Endothelial cell of umbilical vein (primary cell): ENCODE measurements around the gene CFAP57. TPM values are rescaled to one million over a fixed set of nuclear protein-coding genes. Genes with fewer than 3 reads are reported as not detected.

Experiments
- BruUV-seq: library from RNA; stranded (reverse); fragments of 400-500 nt; replicated peaks from 2 replicates; lab custom pipeline; 2021; lab: Mats Ljungman, UMichigan
- CTCF ChIA-PET: fragments of 300-600, 350-600 bp; sonication (Branson Sonifier 250); formaldehyde crosslinking; loops from one replicate; lab custom pipeline; 2021; ENCODE audit warnings: antibody characterized with exemption, inconsistent platforms; lab: Charles Lee
- POLR2A ChIA-PET: fragments of 300-600, 350-600 bp; sonication (Branson Sonifier 250); formaldehyde crosslinking; loops from one replicate; lab custom pipeline; 2021; ENCODE audit warnings: antibody characterized with exemption, inconsistent platforms; lab: Charles Lee
- DNase-seq: peaks from one replicate; pipeline ENCODE4 v3.0.0-alpha.2; 2011; ENCODE audit warnings: low read depth, low spot score
- FAIRE-seq: peaks from 2 replicates; lab custom pipeline; 2011; peaks lifted over from hg19 to GRCh38; lab: Jason Lieb, UNC
- H2AFZ ChIP-seq: 2 replicates; pipeline ENCODE4 v1.6.0; 2012; ENCODE audit warnings: low read depth, low read length, control low read depth, inconsistent platforms
- H3K27ac ChIP-seq: 2 replicates; pipeline ENCODE4 v1.5.1; 2011; ENCODE audit warnings: low read depth, mild to moderate bottlenecking, control low read depth, low read length, moderate library complexity; ENCODE audit not compliant: insufficient read depth
- H3K27me3 ChIP-seq, 2 experiments: 2 replicates each; pipeline versions ENCODE4 v1.6.0 to v1.6.1; 2011; ENCODE audit warnings: low read length in 2 of 2, mixed read lengths in 1 of 2; ENCODE audit not compliant: control insufficient read depth in 2 of 2, insufficient read depth in 2 of 2
- H3K36me3 ChIP-seq, 2 experiments: 2 replicates in 1 of 2; 3 replicates in 1 of 2; pipeline ENCODE4 v1.5.1; 2011; ENCODE audit warnings: low read length in 2 of 2, mild to moderate bottlenecking in 1 of 2, moderate library complexity in 1 of 2; ENCODE audit not compliant: control insufficient read depth in 2 of 2, insufficient read depth in 2 of 2; ENCODE audit errors: extremely low read depth in 1 of 2
- H3K4me1 ChIP-seq: 3 replicates; pipeline ENCODE4 v1.5.1; 2011; ENCODE audit warnings: mild to moderate bottlenecking, low read length; ENCODE audit not compliant: control insufficient read depth, insufficient read depth; ENCODE audit errors: extremely low read depth
- H3K4me2 ChIP-seq: 2 replicates; pipeline ENCODE4 v1.6.1; 2011; ENCODE audit warnings: low read length, control low read depth, mixed read lengths; ENCODE audit not compliant: insufficient read depth
- H3K4me3 ChIP-seq, 3 experiments: fragments of 200-600 bp in 1 of 3; sonication (generic), shearing (Covaris generic) in 1 of 3; replicated peaks in 1 of 3; 2 replicates each; pipeline ENCODE4 v1.5.1; 2011 to 2016; ENCODE audit warnings: control low read depth in 3 of 3, low read length in 3 of 3, mild to moderate bottlenecking in 2 of 3, inconsistent platforms in 1 of 3, low read depth in 1 of 3, moderate library complexity in 1 of 3; ENCODE audit not compliant: insufficient read depth in 1 of 3
- H3K79me2 ChIP-seq: 2 replicates; pipeline ENCODE4 v1.6.0; 2012; ENCODE audit warnings: low read length, inconsistent platforms; ENCODE audit not compliant: control insufficient read depth, insufficient read depth
- H3K9ac ChIP-seq: replicated peaks from 2 replicates; pipeline ENCODE3; 2011; ENCODE audit warnings: low read length, control low read depth; ENCODE audit not compliant: insufficient read depth; ENCODE audit errors: extremely low read depth
- H3K9me1 ChIP-seq: replicated peaks from 3 replicates; pipeline ENCODE4 v1.6.0; 2011; ENCODE audit warnings: mild to moderate bottlenecking, low read length; ENCODE audit not compliant: control insufficient read depth, insufficient read depth; ENCODE audit errors: extremely low read depth
- H3K9me3 ChIP-seq: replicated peaks from 2 replicates; pipeline ENCODE4 v1.5.1; 2012; ENCODE audit warnings: low read length, inconsistent platforms; ENCODE audit not compliant: control insufficient read depth, insufficient read depth
- H4K20me1 ChIP-seq: replicated peaks from 2 replicates; pipeline ENCODE3; 2011; ENCODE audit warnings: mild to moderate bottlenecking, low read length; ENCODE audit not compliant: control insufficient read depth, insufficient read depth; ENCODE audit errors: extremely low read depth
- CTCF ChIP-seq, 2 donors: IDR thresholded peaks; 1 replicate in 1 of 2; 2 replicates in 1 of 2; pipeline ENCODE4 v1.5.1; 2011; ENCODE audit warnings: low read length in 2 of 2, mild to moderate bottlenecking in 2 of 2, moderate library complexity in 2 of 2, control low read depth in 1 of 2, inconsistent platforms in 1 of 2, low read depth in 1 of 2; ENCODE audit not compliant: insufficient read depth in 1 of 2; ENCODE audit errors: extremely low read depth in 1 of 2
- EZH2 ChIP-seq: IDR thresholded peaks from 2 replicates; pipeline ENCODE4 v1.6.1; 2012; ENCODE audit warnings: borderline replicate concordance, low read depth, mild to moderate bottlenecking, moderate library complexity, low read length, inconsistent platforms; ENCODE audit not compliant: severe bottlenecking
- FOS ChIP-seq: IDR thresholded peaks from 2 replicates; pipeline ENCODE4 v1.6.1; 2011; ENCODE audit warnings: mild to moderate bottlenecking, low read length, moderate library complexity, borderline replicate concordance; ENCODE audit not compliant: insufficient read depth
- GATA2 ChIP-seq: IDR thresholded peaks from 2 replicates; pipeline ENCODE4 v1.7.0; 2011; ENCODE audit warnings: low read depth, mild to moderate bottlenecking, moderate library complexity, mixed read lengths, low read length; ENCODE audit not compliant: insufficient read length, insufficient read depth
- JUN ChIP-seq: IDR thresholded peaks from 2 replicates; pipeline ENCODE4 v1.6.1; 2011; ENCODE audit warnings: borderline replicate concordance, low read depth; ENCODE audit not compliant: insufficient read length, insufficient read depth
- MAX ChIP-seq: IDR thresholded peaks from 2 replicates; pipeline ENCODE4 v1.6.1; 2011; ENCODE audit not compliant: insufficient read depth, insufficient read length
- MYC ChIP-seq: IDR thresholded peaks from one replicate; pipeline ENCODE4 v1.6.1; 2011; ENCODE audit warnings: mild to moderate bottlenecking, low read depth, low read length
- POLR2A ChIP-seq: IDR thresholded peaks from 2 replicates; pipeline ENCODE4 v1.6.1; 2012; ENCODE audit warnings: low read depth, mild to moderate bottlenecking, control low read depth, low read length
- POLR2AphosphoS5 ChIP-seq: IDR thresholded peaks from 2 replicates; pipeline ENCODE4 v1.6.1; 2012; ENCODE audit warnings: low read depth, mild to moderate bottlenecking, control low read depth, low read length, moderate library complexity; ENCODE audit not compliant: insufficient read depth
- dilution Hi-C: fragments of 300-500 bp; cut with MboI; formaldehyde crosslinking; loops from one replicate; pipeline ENCODE4 v1.15.0; 2019; ENCODE audit warnings: low sequenced_read_pairs; ENCODE audit not compliant: extremely low pct_ligation_motif_present
- intact Hi-C: fragments of 100-400 bp; cut with micrococcal nuclease; formaldehyde crosslinking; loops from one replicate; pipeline ENCODE4 v1.10.0; 2022
- polyA plus RNA-seq, 4 experiments: library from polyadenylated mRNA; depleted of rRNA in 3 of 4; stranded (reverse) in 3 of 4; unstranded in 1 of 4; fragments of >200 nt; gene quantifications; 2 replicates each; pipeline versions ENCODE4 v1.2.1 to v1.2.3, GENCODE V29; 2011 to 2012; ENCODE audit warnings: missing spikeins in 1 of 4
- total RNA-seq: library from RNA; stranded (reverse); gene quantifications from 2 replicates; pipeline ENCODE4 v1.2.3, GENCODE V29; 2021

The CFAP57 gene
- total and polyA plus RNA-seq, 2 donors (not counting 3 experiments of a cell fraction or from before 2014, with no cell fraction given), result 0.88 to 0.91 TPM

GRCh38 chr1:43258370-43258769, 86.2 kb downstream of the CFAP57 start:
- DNase-seq (no peak), FAIRE-seq (no peak)
- no peaks in the 10 kb centered on the region for H4K20me1 ChIP-seq
- H3K9me3 ChIP-seq, result no peaks in the 10 kb centered on the region
- H3K27me3 ChIP-seq, result peaks cover 0 to 2% of the 10 kb centered on the region in 2 experiments
- H3K4me1 ChIP-seq, result no peaks in the 10 kb centered on the region
- no peaks in the 10 kb centered on the region for H3K36me3 ChIP-seq
- intact Hi-C loops (no loop called here), dilution Hi-C loops (no loop called here)
- H3K9ac ChIP-seq, result no peak overlapping the region
- no peak overlapping the region for H3K4me2 ChIP-seq
- H3K27ac ChIP-seq, result no peak overlapping the region
- H3K9me1 ChIP-seq, result no peaks in the 10 kb centered on the region
- no peak overlapping the region for H3K4me3 ChIP-seq
- H3K79me2 ChIP-seq, result no peaks in the 10 kb centered on the region
- no peak for TF ChIP-seq MAX
- no peak for TF ChIP-seq POLR2AphosphoS5
- TF ChIP-seq POLR2A, result no peak
- TF ChIP-seq CTCF (IDR thresholded peaks at IDR 0.05; ENCODE audit: extremely low read depth in 1 of 2, insufficient read depth in 1 of 2, low read depth in 1 of 2, low read length in 2 of 2), result no peak
- no peak for TF ChIP-seq EZH2
- no peak for TF ChIP-seq MYC
- no peak for TF ChIP-seq GATA2
- no peak for TF ChIP-seq FOS
- TF ChIP-seq JUN, result no peak
- H2AFZ ChIP-seq, result no peak overlapping the region
- no TSS peak for BruUV-seq
- CTCF ChIA-PET, result interaction anchor here (1.5 kb wide), 1 partner anchor 46 kb away, joined by 4 read pairs; no protein-coding TSS in a partner anchor
- POLR2A ChIA-PET, result no interaction called here
